Neutrophil (primary cell): Measurements from ENCODE around the gene PHOSPHO2.

ENCODE experiments used
- H3K27ac ChIP-seq: fragments of 200-600 bp; sonication (generic); 2 replicates; pipeline ENCODE4 v1.5.1; 2016; ENCODE audit warnings: mild to moderate bottlenecking, moderate library complexity
- H3K27me3 ChIP-seq: fragments of 200-600 bp; sonication (generic); 2 replicates; pipeline ENCODE4 v1.6.0; 2016; ENCODE audit warnings: mild to moderate bottlenecking
- H3K36me3 ChIP-seq: fragments of 200-600 bp; sonication (generic); 2 replicates; pipeline ENCODE4 v1.5.1; 2017
- H3K4me1 ChIP-seq, 2 experiments: fragments of 200-600 bp in 1 of 2; sonication (generic) in 1 of 2; 1 replicate in 1 of 2; 2 replicates in 1 of 2; pipeline versions ENCODE4 v1.5.1 to v1.6.1; 2013 to 2016; ENCODE audit warnings: low read depth in 1 of 2, low read length in 1 of 2, mild to moderate bottlenecking in 1 of 2, moderate library complexity in 1 of 2; ENCODE audit not compliant: control insufficient read depth in 1 of 2, insufficient read depth in 1 of 2
- H3K4me3 ChIP-seq, 2 experiments: fragments of 200-600 bp in 1 of 2; sonication (generic) in 1 of 2; 1 replicate in 1 of 2; 2 replicates in 1 of 2; pipeline ENCODE4 v1.5.1; 2013 to 2016; ENCODE audit warnings: low read depth in 1 of 2, low read length in 1 of 2, mild to moderate bottlenecking in 1 of 2, moderate library complexity in 1 of 2
- H3K9me3 ChIP-seq: fragments of 200-600 bp; sonication (generic); 2 replicates; pipeline ENCODE4 v1.5.1; 2016
- TF ChIP-seq, protein P1 (sequence below): fragments of 200-600 bp; sonication (generic); IDR thresholded peaks from 2 replicates; pipeline ENCODE4 v1.5.1; 2016; ENCODE audit warnings: antibody characterized with exemption

The PHOSPHO2 gene

DNA sequence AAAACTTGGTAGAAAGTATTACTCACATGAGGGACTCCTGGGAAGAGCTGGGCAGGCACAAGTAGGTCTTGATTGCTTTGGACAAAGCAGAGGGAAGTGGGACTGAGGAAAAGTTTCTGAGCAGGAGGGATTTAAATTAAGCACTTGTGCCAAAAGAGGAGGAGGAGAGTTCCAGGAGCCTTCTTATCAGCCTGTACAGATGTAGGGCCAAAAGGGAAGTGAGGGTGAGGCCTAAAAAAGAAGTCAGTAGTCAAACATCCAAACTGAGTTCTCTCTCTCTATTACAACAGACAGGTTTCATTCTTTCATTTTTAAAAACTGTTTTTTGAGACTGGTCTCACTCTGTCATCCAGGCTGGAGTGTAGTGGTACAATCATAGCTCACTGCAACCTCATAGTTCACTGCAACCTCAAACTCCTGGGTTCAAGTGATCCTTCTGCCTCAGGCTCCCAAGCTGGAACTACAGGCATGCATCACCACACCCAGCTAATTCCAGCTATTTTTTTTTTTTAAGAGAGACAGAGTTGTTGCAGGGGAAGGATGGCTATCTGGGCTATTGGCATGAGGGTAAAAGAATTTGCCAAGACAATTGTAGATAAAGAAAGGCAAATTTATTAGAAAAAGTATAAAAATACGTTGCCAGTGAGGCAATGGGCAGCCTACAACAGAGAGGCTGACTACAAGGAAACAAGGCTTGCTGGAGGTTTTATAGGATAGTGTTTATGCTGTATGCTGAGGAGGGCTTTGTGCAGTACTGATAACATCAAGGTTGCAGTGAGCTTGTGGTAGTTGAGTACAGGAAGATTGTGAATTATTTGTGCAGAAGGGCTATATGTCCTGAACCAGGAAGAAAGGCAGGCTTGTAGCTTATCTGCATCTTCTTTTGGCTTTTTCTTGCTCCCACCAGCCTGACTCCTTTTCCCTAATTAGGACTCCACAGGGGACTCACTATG lies 29.0 kb upstream of the PHOSPHO2 start:
- Histone ChIP-seq H3K9me3 (no peaks in the 10 kb centered on the region), H3K4me3 (no peak overlapping the region), H3K4me1 (no peaks in the 10 kb centered on the region), H3K27me3 (no peaks in the 10 kb centered on the region), H3K27ac (no peak overlapping the region), H3K36me3 (no peaks in the 10 kb centered on the region)
- TF ChIP-seq, protein P1, sequence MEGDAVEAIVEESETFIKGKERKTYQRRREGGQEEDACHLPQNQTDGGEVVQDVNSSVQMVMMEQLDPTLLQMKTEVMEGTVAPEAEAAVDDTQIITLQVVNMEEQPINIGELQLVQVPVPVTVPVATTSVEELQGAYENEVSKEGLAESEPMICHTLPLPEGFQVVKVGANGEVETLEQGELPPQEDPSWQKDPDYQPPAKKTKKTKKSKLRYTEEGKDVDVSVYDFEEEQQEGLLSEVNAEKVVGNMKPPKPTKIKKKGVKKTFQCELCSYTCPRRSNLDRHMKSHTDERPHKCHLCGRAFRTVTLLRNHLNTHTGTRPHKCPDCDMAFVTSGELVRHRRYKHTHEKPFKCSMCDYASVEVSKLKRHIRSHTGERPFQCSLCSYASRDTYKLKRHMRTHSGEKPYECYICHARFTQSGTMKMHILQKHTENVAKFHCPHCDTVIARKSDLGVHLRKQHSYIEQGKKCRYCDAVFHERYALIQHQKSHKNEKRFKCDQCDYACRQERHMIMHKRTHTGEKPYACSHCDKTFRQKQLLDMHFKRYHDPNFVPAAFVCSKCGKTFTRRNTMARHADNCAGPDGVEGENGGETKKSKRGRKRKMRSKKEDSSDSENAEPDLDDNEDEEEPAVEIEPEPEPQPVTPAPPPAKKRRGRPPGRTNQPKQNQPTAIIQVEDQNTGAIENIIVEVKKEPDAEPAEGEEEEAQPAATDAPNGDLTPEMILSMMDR, result no peak

DNA sequence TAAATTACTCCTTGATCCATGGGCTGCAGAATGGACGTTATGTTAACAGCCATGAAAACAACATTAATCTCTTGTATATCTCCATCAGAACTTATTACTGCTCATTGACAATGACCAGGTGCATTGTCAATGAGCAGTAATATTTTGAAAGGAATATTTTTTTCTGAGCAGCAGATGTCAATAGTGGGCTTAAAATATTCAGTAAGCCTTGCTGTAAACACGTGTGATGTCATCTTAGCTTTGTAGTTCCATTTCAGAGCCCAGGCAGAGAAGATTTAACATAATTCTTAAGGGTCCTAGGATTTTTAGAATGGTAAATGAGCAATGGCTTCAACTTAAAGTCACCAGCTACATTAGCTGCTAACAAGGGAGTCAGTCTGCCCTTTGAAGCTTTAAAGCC lies 26.7 kb upstream of the PHOSPHO2 start:
- Histone ChIP-seq H3K9me3 (no peaks in the 10 kb centered on the region), H3K27ac (no peak overlapping the region), H3K27me3 (no peaks in the 10 kb centered on the region), H3K4me3 (no peak overlapping the region), H3K4me1 (no peaks in the 10 kb centered on the region), H3K36me3 (no peaks in the 10 kb centered on the region)
- TF ChIP-seq, protein P1, result no peak

DNA sequence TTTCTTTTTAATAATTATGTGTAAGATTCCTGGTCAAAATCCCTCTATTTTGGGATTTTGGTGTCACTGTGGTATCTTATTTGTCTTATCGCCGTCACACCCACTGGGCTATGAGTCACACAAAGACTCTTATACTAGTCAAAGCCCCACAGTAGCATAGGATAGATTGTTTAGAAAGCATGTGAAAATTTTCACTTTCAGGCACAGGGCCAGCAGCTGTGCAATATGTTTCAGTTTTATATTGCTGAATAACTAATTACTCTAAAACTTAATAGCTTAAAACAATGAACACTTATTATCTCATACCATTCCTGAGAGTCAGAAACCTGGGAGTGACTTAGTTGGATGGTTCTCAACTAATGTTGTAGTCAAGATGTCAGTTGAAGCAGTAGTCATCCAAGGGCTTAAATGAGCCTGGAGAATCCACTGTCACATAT lies 24.0 kb upstream of the PHOSPHO2 start:
- Histone ChIP-seq H3K4me3 (no peak overlapping the region), H3K27me3 (no peaks in the 10 kb centered on the region), H3K9me3 (no peaks in the 10 kb centered on the region), H3K4me1 (no peaks in the 10 kb centered on the region), H3K36me3 (no peaks in the 10 kb centered on the region), H3K27ac (no peak overlapping the region)
- TF ChIP-seq, protein P1, result no peak

DNA sequence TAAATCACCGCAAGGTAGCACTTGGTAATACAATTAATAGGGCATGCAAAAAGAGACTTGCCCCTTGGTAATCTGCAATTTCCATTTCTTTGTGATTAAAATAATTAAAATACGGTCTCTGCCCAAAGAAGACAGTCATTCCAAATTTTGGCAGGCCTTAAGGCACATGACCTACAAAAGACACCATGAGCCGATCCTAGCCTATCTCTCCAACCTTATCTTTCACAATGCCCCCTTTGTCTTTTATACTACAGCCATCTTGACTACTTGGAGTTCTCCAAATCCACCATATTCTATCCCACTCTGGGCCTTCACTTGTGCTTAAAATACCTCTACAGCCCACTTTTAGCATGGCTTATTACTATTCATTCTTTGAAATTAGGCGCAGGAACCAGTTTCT lies 23.3 kb upstream of the PHOSPHO2 start:
- H3K27ac ChIP-seq, result no peak overlapping the region
- H3K27me3 ChIP-seq, result no peaks in the 10 kb centered on the region
- H3K4me3 ChIP-seq, result no peak overlapping the region
- no peaks in the 10 kb centered on the region for H3K36me3 ChIP-seq
- H3K9me3 ChIP-seq, result no peaks in the 10 kb centered on the region
- no peaks in the 10 kb centered on the region for H3K4me1 ChIP-seq
- TF ChIP-seq, protein P1, result no peak

DNA sequence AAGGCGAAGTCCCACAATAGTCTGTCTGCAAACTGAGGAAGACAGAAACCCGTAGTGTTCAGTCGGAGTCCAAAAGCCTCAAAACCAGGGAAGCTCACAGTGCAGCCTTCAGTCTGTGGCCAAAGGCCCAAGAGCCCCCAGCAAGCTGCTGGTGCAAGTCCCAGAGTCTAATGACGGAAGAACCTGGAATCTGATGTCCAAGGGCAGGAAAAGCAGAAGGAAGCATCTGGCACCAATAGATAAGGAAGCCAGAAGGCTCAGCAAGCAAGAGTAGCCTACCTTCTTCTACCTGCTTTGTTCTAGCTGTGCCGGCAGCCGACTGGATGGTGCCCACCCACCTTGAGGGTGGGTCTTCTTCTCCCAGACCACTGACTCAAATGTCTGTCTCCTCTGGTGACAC lies 21.9 kb upstream of the PHOSPHO2 start:
- no peak overlapping the region for H3K4me3 ChIP-seq
- H3K27me3 ChIP-seq, result no peaks in the 10 kb centered on the region
- no peaks in the 10 kb centered on the region for H3K9me3 ChIP-seq
- TF ChIP-seq, protein P1, result no peak
- H3K36me3 ChIP-seq, result no peaks in the 10 kb centered on the region
- H3K4me1 ChIP-seq, result no peaks in the 10 kb centered on the region
- no peak overlapping the region for H3K27ac ChIP-seq
